Choroid plexus epithelial cell (primary cell): Measurements from ENCODE around the gene DEGS1.

Experiments
- DNase-seq: peaks from one replicate; pipeline ENCODE4 v3.0.0-alpha.2; 2010; ENCODE audit warnings: low read depth
- H3K4me3 ChIP-seq: 2 replicates; pipeline ENCODE4 v1.5.1; 2011; ENCODE audit warnings: low read depth, mild to moderate bottlenecking, control low read depth, low read length, moderate library complexity
- CTCF ChIP-seq: conservative IDR thresholded peaks from 2 replicates; pipeline ENCODE4 v1.5.1; 2011; ENCODE audit warnings: low read depth, mild to moderate bottlenecking, control low read depth, inconsistent platforms, low read length, moderate library complexity

The DEGS1 gene

GRCh38 chr1:224234017-224234416, 51.0 kb downstream of the DEGS1 start:
- no peak overlapping the region for H3K4me3 ChIP-seq
- DNase-seq: no peak
- TF ChIP-seq CTCF: no peak

DNA sequence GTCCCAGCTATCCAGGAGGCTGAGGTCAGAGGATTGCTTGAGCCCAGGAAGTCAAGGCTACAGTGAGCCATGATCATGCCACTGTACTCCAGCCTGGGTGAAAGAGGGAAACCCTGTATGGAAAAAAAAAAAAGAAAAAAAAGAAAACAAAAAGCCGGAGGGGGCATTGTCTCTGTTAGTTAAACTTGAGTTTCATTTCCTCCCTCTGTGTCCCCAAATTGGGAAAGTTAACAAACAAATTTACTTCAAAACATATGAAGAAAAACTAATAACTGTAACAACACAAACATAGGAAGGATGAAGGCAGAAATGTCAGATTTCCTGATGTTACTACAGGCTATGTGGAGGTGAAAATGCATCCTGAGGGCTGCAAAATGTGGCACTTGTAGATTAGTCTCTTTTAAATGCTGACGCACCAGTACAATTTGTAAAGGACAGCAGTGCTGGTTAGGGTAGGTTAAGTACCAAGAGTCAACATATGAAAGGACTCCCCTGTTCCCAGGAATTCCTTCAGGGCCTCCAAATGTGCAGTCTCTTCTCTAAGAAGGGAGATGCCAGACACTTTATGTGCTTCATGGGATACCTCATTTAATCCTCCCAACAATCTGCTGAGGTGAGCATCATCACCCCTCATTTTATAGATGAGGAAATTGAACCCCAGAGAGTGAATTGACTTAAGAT, 52.9 kb downstream of the DEGS1 start:
- DNase-seq: no peak
- no peak for TF ChIP-seq CTCF
- H3K4me3 ChIP-seq: no peak overlapping the region

DNA sequence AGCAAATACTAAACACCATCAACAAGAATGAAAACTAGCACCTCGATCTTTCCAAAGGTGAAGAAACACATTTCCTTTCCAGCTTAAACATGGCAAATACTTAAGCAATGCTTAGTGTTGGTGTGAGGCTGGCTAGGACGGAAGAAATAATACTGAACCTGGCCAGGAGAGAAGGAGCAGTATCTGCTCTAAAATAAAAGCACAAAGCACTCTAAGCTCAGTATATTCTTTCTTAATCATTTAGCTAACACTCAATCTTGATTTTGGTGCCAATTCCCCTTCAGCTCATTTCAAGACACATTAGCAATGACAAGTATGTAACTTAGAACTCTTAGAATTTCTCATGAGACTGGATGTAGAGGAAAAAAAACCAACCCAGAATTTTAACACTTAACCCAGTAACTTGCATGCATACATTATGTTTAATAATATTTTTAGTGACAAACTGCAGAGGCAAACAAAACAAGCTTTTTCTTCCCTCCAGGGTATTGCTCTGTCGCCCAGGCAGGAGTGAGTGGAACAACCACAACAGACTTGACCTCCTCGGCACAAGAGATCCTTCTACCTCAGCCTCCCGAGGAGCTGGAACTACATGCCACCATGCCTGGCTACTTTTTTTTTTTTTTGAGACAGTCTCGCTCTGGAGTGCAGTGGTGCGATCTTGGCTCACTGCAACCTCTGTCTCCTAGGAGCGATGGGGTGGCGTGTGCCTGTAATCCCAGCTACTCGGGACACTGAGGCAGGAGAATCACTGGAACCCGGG, 54.3 kb downstream of the DEGS1 start:
- H3K4me3 ChIP-seq: no peak overlapping the region
- no peak for DNase-seq
- TF ChIP-seq CTCF: no peak

GRCh38 chr1:224238212-224238611, 55.2 kb downstream of the DEGS1 start:
- TF ChIP-seq CTCF: no peak
- DNase-seq: no peak

DNA sequence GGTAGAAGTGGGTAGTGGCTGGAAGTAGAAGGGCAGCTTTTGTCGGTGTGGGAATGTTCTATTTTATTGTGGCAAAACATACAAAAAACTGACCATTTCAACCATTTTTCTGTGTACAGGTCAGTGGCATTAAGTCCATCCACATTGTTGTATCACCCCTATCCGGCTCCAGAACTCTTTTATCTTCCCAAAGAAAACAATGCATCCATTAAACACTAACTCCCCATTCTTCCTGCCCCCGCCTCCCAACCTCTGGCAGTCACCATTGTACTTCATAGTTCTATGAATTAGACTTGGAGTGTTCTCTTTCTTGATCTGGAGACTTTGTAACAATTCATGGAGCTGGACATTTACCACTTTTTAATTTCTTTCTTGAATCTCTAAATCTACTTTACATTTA, 55.7 kb downstream of the DEGS1 start:
- H3K4me3 ChIP-seq: no peak overlapping the region
- no peak for DNase-seq
- no peak for TF ChIP-seq CTCF

More at GRCh38 chr1:224238212-224238611, 55.2 kb downstream of the DEGS1 start:
- no peak overlapping the region for H3K4me3 ChIP-seq
